Measurements from ENCODE around the gene SYDE1. TPM values are rescaled to one million over a fixed set of nuclear protein-coding genes. Genes with fewer than 3 reads are reported as not detected.

SYDE1 gene
- total RNA-seq, 1 experiment from 2014 or later: 15.0 TPM

DNA sequence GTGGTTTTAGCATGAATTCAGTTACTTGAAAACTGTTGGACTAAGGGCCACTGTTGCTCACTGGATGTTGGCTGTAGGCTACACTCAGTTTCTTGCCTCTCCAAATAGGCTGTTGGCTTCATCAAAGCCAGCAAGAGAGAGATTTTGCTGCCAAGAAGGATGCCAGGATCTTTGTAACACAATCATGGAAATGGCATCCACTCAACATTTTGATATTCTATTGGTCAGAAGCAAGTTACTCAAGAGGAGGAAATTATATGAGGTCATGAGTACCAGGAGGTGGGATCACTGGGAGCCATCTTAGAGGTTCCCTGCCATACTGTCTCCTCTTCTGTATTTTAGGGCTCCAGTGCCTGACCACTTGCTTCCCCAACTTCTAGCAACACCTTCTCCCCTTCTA is 30.6 kb downstream of the SYDE1 start:
- no peak overlapping the region for H3K4me3 Mint-ChIP-seq
- peaks cover 41% of the 10 kb centered on the region for H3K27me3 Mint-ChIP-seq (ENCODE audit: low read depth)
- H3K4me1 Mint-ChIP-seq: no peaks in the 10 kb centered on the region
- TF ChIP-seq GTF2I (CRISPR knock-in tag; conservative IDR thresholded peaks at IDR 0.05): no peak
- no peak for TF ChIP-seq NFYB (CRISPR knock-in tag; conservative IDR thresholded peaks at IDR 0.05; ENCODE audit: low read depth)
- no peak for TF ChIP-seq OVOL2 (CRISPR knock-in tag; IDR thresholded peaks at IDR 0.05; ENCODE audit: borderline replicate concordance)
- no peak for TF ChIP-seq CREM (CRISPR knock-in tag; IDR thresholded peaks at IDR 0.05)
- TF ChIP-seq ZBTB43 (CRISPR knock-in tag; IDR thresholded peaks at IDR 0.05): no peak
- no peak for TF ChIP-seq ATF2 (CRISPR knock-in tag; IDR thresholded peaks at IDR 0.05; ENCODE audit: borderline replicate concordance, low read depth)
- no peak for TF ChIP-seq ETV6 (CRISPR knock-in tag; IDR thresholded peaks at IDR 0.05)
- no peak for TF ChIP-seq ZNF317 (CRISPR knock-in tag; IDR thresholded peaks at IDR 0.05; ENCODE audit: borderline replicate concordance, low read depth)
- TF ChIP-seq AFF4 (CRISPR knock-in tag; IDR thresholded peaks at IDR 0.05; ENCODE audit: borderline replicate concordance): no peak
- TF ChIP-seq, protein P1, sequence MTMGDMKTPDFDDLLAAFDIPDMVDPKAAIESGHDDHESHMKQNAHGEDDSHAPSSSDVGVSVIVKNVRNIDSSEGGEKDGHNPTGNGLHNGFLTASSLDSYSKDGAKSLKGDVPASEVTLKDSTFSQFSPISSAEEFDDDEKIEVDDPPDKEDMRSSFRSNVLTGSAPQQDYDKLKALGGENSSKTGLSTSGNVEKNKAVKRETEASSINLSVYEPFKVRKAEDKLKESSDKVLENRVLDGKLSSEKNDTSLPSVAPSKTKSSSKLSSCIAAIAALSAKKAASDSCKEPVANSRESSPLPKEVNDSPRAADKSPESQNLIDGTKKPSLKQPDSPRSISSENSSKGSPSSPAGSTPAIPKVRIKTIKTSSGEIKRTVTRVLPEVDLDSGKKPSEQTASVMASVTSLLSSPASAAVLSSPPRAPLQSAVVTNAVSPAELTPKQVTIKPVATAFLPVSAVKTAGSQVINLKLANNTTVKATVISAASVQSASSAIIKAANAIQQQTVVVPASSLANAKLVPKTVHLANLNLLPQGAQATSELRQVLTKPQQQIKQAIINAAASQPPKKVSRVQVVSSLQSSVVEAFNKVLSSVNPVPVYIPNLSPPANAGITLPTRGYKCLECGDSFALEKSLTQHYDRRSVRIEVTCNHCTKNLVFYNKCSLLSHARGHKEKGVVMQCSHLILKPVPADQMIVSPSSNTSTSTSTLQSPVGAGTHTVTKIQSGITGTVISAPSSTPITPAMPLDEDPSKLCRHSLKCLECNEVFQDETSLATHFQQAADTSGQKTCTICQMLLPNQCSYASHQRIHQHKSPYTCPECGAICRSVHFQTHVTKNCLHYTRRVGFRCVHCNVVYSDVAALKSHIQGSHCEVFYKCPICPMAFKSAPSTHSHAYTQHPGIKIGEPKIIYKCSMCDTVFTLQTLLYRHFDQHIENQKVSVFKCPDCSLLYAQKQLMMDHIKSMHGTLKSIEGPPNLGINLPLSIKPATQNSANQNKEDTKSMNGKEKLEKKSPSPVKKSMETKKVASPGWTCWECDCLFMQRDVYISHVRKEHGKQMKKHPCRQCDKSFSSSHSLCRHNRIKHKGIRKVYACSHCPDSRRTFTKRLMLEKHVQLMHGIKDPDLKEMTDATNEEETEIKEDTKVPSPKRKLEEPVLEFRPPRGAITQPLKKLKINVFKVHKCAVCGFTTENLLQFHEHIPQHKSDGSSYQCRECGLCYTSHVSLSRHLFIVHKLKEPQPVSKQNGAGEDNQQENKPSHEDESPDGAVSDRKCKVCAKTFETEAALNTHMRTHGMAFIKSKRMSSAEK (CRISPR knock-in tag; IDR thresholded peaks at IDR 0.05; ENCODE audit: borderline replicate concordance): no peak
- TF ChIP-seq USF2 (CRISPR knock-in tag; IDR thresholded peaks at IDR 0.05): no peak
- TF ChIP-seq SMAD3 (CRISPR knock-in tag; IDR thresholded peaks at IDR 0.05; ENCODE audit: borderline replicate concordance): no peak
- TF ChIP-seq ZNF416 (CRISPR knock-in tag; IDR thresholded peaks at IDR 0.05): no peak
- no peak for TF ChIP-seq MYBL2 (CRISPR knock-in tag; IDR thresholded peaks at IDR 0.05)
- TF ChIP-seq, protein P2, sequence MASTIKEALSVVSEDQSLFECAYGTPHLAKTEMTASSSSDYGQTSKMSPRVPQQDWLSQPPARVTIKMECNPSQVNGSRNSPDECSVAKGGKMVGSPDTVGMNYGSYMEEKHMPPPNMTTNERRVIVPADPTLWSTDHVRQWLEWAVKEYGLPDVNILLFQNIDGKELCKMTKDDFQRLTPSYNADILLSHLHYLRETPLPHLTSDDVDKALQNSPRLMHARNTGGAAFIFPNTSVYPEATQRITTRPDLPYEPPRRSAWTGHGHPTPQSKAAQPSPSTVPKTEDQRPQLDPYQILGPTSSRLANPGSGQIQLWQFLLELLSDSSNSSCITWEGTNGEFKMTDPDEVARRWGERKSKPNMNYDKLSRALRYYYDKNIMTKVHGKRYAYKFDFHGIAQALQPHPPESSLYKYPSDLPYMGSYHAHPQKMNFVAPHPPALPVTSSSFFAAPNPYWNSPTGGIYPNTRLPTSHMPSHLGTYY (CRISPR knock-in tag; IDR thresholded peaks at IDR 0.05): no peak
- no peak for TF ChIP-seq SOX15 (CRISPR knock-in tag; IDR thresholded peaks at IDR 0.05)
- TF ChIP-seq FOXJ3 (CRISPR knock-in tag; IDR thresholded peaks at IDR 0.05; ENCODE audit: borderline replicate concordance): no peak
- TF ChIP-seq, protein P3, sequence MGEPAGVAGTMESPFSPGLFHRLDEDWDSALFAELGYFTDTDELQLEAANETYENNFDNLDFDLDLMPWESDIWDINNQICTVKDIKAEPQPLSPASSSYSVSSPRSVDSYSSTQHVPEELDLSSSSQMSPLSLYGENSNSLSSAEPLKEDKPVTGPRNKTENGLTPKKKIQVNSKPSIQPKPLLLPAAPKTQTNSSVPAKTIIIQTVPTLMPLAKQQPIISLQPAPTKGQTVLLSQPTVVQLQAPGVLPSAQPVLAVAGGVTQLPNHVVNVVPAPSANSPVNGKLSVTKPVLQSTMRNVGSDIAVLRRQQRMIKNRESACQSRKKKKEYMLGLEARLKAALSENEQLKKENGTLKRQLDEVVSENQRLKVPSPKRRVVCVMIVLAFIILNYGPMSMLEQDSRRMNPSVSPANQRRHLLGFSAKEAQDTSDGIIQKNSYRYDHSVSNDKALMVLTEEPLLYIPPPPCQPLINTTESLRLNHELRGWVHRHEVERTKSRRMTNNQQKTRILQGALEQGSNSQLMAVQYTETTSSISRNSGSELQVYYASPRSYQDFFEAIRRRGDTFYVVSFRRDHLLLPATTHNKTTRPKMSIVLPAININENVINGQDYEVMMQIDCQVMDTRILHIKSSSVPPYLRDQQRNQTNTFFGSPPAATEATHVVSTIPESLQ (CRISPR knock-in tag; IDR thresholded peaks at IDR 0.05): no peak
- no peak for TF ChIP-seq SP1 (CRISPR knock-in tag; conservative IDR thresholded peaks at IDR 0.05)
- H3K9me3 Mint-ChIP-seq: peaks cover 27% of the 10 kb centered on the region
- H3K27ac Mint-ChIP-seq: no peak overlapping the region
- ATAC-seq (no peak), DNase-seq (ENCODE audit: low spot score) (no peak)
- ChIA-PET CTCF (interaction anchor here (0.8 kb wide), 1 partner anchor 36 kb away, joined by 5 read pairs; no protein-coding TSS in a partner anchor), POLR2A (no interaction called here)
- H3K36me3 Mint-ChIP-seq: peaks cover 4% of the 10 kb centered on the region; the same call in 1 of the 2 replicates
